GM23338 (cell line): ENCODE data around the gene RMC1.

Source experiments
- CREB1 ChIP-seq: fragments of 250-450 bp; sonication (Bioruptor Pico); IDR thresholded peaks from 2 replicates; pipeline ENCODE4 v1.5.0; 2020; ENCODE audit warnings: low read depth, mild to moderate bottlenecking, moderate library complexity
- ETS1 ChIP-seq: IDR thresholded peaks from 2 replicates; pipeline ENCODE4 v1.6.1; 2016; ENCODE audit warnings: antibody characterized with exemption
- EZH2 ChIP-seq: fragments of 200-600 bp; sonication (generic); IDR thresholded peaks from one replicate; pipeline ENCODE4 v1.8.0; 2017; ENCODE audit warnings: antibody characterized with exemption, mild to moderate bottlenecking, low read depth; ENCODE audit not compliant: unreplicated experiment
- EZH2phosphoT487 ChIP-seq: fragments of 200-600 bp; sonication (generic); IDR thresholded peaks from one replicate; pipeline ENCODE4 v1.8.1; 2018; ENCODE audit warnings: antibody characterized with exemption; ENCODE audit not compliant: unreplicated experiment
- JUNB ChIP-seq: IDR thresholded peaks from one replicate; pipeline ENCODE4 v1.6.1; 2016; ENCODE audit warnings: antibody characterized with exemption; ENCODE audit not compliant: unreplicated experiment
- NANOG ChIP-seq: IDR thresholded peaks from 2 replicates; pipeline ENCODE4 v1.6.1; 2016; ENCODE audit warnings: antibody characterized with exemption, borderline replicate concordance
- POLR2AphosphoS5 ChIP-seq: IDR thresholded peaks from 2 replicates; pipeline ENCODE4 v1.6.1; 2016; ENCODE audit warnings: antibody characterized with exemption, low read depth
- STAT1 ChIP-seq: IDR thresholded peaks from one replicate; pipeline ENCODE4 v1.6.1; 2016; ENCODE audit warnings: antibody characterized with exemption; ENCODE audit not compliant: unreplicated experiment
- ZNF331 ChIP-seq: fragments of 250-450 bp; sonication (Bioruptor Pico); IDR thresholded peaks from 2 replicates; pipeline ENCODE4 v1.5.0; 2020; ENCODE audit warnings: low read depth, mild to moderate bottlenecking, moderate library complexity
- ZNF462 ChIP-seq: fragments of 250-450 bp; sonication (Bioruptor Pico); IDR thresholded peaks from 2 replicates; pipeline ENCODE4 v1.5.0; 2020; ENCODE audit warnings: mild to moderate bottlenecking, moderate library complexity
- TF ChIP-seq, protein P1 (sequence below), 2 experiments: fragments of 200-600 bp in 1 of 2; sonication (generic) in 1 of 2; conservative IDR thresholded peaks; 2 replicates each; pipeline versions ENCODE4 v1.5.1 to v1.6.1; 2016 to 2017; ENCODE audit warnings: antibody characterized with exemption in 2 of 2, low read depth in 2 of 2, mild to moderate bottlenecking in 2 of 2, moderate library complexity in 1 of 2
- TF ChIP-seq, protein P2 (sequence below): IDR thresholded peaks from one replicate; pipeline ENCODE4 v1.6.1; 2018; ENCODE audit warnings: antibody characterized with exemption; ENCODE audit not compliant: unreplicated experiment

DNA sequence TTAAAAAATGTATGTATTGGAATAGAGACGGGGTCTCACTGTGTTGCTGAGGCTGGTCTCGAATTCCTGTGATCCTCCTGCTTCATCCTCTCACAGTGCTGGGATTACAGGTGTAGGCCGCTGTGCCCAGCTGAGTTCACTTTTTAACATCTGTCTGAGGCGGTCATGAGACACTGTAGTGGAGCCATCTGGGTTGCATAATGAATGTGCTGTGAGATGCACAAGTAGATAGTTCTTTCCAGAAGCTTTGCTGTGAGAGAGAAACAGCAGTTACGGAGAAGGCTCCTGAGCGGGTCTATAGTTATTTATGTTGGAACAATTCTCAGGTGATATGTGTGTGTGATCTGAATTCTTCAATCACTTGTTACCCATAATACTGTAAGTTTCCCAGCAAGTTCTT is 3.1 kb downstream of the RMC1 start:
- TF ChIP-seq, protein P1, sequence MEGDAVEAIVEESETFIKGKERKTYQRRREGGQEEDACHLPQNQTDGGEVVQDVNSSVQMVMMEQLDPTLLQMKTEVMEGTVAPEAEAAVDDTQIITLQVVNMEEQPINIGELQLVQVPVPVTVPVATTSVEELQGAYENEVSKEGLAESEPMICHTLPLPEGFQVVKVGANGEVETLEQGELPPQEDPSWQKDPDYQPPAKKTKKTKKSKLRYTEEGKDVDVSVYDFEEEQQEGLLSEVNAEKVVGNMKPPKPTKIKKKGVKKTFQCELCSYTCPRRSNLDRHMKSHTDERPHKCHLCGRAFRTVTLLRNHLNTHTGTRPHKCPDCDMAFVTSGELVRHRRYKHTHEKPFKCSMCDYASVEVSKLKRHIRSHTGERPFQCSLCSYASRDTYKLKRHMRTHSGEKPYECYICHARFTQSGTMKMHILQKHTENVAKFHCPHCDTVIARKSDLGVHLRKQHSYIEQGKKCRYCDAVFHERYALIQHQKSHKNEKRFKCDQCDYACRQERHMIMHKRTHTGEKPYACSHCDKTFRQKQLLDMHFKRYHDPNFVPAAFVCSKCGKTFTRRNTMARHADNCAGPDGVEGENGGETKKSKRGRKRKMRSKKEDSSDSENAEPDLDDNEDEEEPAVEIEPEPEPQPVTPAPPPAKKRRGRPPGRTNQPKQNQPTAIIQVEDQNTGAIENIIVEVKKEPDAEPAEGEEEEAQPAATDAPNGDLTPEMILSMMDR (conservative IDR thresholded peaks at IDR 0.05; ENCODE audit: low read depth in 2 of 2) = no peak
- TF ChIP-seq CREB1 (no peak), EZH2 (no peak), POLR2AphosphoS5 (no peak), JUNB (no peak), EZH2phosphoT487 (no peak), NANOG (no peak), STAT1 (no peak), ZNF331 (CRISPR knock-in tag) (no peak), ZNF462 (CRISPR knock-in tag) (no peak), ETS1 (no peak)
- TF ChIP-seq, protein P2, sequence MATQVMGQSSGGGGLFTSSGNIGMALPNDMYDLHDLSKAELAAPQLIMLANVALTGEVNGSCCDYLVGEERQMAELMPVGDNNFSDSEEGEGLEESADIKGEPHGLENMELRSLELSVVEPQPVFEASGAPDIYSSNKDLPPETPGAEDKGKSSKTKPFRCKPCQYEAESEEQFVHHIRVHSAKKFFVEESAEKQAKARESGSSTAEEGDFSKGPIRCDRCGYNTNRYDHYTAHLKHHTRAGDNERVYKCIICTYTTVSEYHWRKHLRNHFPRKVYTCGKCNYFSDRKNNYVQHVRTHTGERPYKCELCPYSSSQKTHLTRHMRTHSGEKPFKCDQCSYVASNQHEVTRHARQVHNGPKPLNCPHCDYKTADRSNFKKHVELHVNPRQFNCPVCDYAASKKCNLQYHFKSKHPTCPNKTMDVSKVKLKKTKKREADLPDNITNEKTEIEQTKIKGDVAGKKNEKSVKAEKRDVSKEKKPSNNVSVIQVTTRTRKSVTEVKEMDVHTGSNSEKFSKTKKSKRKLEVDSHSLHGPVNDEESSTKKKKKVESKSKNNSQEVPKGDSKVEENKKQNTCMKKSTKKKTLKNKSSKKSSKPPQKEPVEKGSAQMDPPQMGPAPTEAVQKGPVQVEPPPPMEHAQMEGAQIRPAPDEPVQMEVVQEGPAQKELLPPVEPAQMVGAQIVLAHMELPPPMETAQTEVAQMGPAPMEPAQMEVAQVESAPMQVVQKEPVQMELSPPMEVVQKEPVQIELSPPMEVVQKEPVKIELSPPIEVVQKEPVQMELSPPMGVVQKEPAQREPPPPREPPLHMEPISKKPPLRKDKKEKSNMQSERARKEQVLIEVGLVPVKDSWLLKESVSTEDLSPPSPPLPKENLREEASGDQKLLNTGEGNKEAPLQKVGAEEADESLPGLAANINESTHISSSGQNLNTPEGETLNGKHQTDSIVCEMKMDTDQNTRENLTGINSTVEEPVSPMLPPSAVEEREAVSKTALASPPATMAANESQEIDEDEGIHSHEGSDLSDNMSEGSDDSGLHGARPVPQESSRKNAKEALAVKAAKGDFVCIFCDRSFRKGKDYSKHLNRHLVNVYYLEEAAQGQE = no peak
